HG02642 (cell line): ENCODE results near the gene MET.
"Not testable (repeated sequence)": the region's sequence is repeated elsewhere in the genome, so short reads cannot be mapped to it uniquely, and the experiment has no call there.

Experiments used
- ATAC-seq: cut with Tn5 transposase; IDR thresholded peaks from one replicate; pipeline ENCODE4 v1.9.1; 2021; ENCODE audit warnings: mild to moderate bottlenecking; ENCODE audit not compliant: unreplicated experiment, poor library complexity

The MET gene

DNA sequence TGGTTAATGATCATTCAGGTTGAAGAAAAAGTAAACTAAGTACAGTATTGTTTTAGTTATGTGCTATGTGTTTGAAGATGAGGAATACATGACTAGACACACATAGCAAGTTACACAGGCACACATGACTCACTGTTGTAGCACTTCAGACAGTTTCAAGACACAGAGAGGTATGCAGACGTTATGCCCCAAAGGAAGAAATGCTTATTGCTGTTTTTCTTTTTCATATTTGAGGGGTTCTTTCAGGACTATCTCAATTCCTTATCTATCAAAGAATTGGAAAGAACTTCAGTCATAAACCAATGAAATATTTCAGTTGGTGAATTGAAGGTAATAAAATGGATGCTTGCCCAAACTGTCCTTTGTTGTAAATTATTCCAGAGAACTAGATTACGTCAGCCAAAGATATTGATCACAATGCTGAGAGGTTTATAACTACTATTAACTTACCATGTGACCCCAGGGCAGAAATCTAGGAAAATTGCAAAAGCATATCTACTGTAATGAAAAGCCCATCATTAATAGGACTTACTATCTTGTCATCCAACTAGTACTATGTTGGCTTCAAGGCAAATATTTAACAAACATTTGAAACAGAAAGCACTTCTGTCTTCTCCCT lies 129.2 kb downstream of the MET start:
- no peak for ATAC-seq

DNA sequence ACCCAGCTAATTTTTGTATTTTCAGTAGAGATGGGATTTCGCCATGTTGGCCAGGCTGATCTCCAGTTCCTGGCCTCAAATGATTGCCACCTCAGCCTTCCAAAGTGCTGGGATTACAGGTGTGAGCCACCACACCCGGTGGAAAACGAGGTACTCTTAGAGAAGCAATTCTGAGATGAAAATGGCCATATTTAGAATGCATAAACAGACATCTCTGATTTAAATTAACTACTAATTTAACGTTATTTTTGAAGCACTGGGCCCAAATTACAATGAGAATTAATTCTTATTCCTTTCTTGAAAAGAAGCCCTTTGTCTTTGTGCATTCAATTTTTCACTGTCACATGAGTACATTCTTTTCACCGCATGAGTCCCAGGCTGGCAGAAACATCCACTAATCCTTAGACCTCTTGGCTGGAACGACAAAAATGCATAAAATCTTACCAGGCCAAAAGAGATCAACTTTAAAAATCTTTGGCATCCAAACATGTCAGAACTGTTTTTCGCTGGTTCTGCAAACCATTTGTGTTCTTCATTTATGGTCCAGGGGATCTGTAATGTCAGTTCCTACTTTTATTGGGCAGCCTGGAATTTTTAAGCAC lies 130.2 kb downstream of the MET start:
- ATAC-seq: no peak

DNA sequence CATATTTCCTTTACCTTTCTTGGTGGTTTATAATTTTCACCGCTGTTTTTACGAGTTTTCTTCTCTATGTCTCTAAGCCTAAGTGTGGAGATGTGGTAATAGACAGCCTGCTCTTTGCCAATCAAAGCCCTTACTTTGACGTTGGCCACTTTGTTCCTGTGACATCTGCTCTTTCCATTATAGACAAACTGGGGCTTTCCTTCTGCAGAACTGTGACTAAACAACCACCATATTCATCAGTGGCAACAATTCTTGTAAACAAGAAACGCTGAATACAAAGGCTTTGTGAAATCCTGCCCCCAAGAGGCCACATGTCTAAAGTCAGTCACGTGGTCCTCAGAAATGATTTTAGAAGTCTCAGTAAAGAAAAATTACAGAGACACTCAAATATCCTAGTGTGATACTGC lies 130.8 kb downstream of the MET start:
- ATAC-seq: no peak

DNA sequence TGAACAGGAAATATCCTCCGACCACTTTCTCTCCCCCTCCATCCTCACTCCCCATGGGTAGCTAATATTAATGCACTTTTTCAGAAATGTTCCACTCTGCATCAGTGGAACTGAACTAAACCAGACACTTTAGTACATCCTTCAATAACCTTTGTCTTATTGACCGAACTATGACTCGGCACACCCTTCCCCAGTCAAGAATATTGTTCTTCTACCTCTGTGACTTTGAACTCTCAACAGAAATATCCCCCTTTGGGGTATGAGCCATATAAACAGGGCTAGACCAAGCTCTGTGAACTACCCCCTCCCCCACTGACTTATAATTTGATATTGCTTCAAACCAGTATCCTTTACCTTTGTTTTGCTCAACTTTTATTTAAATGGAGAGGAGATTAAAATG lies 132.5 kb downstream of the MET start:
- ATAC-seq: no peak

DNA sequence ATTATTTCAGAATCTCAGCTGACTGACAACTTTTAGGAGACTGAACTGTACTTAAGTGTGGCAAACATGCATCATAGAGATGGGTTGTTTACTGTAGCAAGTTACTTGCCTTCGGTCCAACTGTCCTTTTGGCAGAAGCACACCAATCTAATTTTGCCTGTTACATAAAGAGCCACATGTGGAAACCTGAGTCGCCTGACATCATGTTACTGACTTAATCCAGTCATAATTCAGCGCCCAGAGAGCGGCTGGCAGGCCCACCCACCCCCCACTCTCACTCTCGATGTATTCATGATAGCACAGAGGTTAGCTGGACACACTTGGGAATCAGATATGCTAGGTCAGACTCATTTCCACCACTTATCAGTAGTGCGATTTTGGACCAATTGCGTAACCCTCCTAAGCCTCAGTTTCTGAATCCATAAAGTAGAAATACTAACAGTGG lies 133.1 kb downstream of the MET start:
- no peak for ATAC-seq

DNA sequence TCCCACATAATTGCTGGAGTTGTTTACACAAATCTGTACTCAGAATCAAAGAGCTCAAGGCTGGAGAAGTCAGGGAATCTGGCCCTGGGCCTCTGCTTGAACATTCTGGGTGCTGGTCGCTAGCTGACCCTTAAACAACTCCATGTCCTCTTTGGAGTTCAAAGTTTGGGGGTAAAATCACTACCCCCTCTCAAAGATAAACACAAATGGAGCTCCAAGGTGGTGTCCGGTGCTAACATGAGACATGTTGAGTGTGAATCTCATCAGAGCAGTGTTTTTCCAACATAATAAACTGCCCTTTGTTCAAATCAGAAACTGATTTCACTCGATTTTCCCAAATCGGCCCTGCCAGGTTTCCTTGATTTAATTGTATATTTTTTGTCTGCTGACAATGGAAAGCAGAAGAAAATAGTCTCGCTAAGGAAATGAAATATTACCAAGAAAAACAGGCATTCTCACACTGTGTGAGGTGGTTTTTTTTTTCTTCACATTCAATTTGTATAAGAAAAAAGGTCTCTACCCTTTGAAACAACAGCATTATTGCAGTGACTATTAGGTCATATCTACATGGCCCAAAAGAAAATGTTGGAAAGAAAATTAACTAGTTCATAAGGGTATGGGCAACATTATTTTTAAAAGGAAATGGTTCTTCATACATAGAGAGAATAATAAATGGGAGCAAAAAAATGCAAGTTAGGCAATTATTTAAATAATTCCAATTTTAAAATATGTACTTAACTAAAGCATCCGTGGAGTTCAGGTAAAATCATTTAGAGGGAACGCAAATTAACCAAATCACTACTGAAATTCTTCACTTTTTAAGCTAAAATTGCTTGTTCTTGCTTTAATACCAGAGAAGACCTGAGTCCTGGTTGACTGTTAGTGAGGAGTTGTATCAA lies 134.3 kb downstream of the MET start:
- no peak for ATAC-seq

DNA sequence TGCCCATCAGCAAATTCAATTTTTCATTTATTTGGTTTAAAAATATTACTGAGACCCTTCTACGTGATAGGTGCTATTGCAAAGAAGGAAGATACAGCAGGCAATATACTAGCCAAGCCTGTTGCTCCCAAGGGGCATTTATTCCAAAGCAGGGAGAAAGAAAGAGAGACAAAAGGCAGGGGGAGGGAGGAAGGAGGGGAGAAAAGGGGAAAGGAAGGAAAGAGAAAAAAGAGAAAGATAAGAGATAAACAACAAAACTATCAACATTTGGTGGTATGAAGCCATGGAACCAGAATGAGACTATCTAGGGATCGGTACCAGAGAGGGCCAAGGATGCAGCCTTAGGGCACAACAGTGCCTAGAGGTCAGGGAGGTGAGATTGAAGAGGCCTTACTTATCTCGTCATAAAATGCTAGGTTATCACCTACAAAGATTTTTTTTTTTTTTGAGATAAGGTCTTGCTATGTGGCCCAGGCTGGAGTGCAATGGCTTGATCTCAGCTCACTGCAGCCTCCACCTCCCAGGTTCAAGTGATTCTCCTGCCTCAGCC lies 135.1 kb downstream of the MET start:
- ATAC-seq: no peak

DNA sequence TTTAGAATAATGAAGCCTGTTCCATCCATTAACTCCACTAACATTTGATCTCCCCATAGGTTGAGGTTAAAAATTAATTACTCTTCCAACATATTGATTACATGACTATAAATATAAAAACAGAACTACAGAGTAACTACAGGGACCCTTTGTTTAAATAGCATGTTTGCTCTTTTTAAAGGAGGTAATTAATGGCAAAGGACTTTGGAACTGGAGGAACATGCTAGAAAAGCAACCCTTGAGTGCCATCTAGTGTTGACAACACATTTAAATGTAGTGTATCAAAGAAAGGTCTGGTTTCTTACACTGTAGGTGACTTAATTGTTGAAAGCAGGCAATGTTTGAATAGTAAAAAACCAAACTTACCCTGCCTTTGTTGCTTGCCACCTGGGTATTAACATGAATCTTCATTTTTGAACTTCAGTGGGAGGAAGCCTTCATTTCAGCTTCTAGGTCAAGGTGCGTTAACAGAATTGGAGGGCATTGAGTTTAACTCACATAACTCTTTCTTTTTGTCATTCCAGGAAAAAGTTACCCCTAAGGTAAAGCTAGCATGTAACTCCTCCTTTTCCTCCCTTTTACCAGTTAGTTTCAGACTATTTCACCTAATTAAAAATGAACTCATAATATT lies 137.8 kb downstream of the MET start:
- peak; percentile 64 for ATAC-seq

DNA sequence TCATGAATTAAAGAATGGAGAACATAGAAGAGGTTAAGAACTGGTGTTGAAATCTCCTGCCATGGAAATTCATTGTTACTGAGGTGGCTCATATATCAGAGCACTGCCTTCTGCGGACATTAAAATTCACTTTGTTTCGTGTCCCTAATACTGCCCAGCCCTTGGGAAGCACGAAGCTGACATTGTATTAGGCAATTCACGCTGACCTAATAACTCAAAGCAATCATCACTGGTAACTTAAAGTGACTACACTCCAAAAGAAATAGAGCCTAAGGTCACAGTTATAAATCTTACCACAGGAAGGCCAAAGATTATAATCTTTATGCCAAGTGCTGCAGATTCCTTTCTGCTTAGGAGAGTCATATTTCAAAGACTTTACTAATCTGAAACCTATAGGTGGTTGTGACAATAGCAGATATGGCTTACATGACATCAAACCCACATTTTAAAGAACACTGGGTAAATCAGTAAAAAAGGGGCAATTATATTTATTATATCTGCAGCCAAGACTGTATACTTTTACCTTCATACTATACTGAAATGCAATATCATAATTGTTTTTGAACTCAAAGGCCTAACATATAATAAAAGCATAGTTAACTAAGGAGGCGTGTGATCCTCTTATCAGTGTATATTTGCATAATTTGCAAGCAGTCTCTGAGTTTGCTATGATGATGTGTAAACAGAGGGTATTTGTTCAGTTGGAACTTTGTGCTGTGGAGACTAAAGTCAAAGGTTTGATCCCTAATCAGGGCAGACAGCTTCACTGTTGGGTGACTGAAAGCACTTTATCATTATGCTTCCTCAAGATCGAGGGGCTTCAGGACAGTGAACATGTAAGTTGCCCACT lies 138.5 kb downstream of the MET start:
- no peak for ATAC-seq

DNA sequence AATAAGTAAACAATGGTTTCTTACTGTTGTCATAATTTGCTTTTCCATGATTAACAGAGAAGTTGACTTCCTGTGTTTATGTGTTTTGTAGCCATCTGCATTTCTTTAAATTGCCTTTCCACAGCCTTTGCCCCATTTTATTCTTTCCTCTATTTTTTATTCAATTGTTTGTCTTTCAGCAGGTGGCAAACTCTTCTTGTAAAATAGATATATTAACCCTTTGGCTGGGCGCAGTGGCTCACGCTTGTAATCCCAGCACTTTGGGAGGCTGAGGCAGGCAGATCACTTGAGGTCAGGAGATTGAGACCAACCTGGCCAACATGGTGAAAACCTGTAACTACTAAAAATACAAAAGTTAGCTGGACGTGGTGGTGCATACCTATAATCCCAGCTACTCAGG lies 139.8 kb downstream of the MET start:
- no peak for ATAC-seq

DNA sequence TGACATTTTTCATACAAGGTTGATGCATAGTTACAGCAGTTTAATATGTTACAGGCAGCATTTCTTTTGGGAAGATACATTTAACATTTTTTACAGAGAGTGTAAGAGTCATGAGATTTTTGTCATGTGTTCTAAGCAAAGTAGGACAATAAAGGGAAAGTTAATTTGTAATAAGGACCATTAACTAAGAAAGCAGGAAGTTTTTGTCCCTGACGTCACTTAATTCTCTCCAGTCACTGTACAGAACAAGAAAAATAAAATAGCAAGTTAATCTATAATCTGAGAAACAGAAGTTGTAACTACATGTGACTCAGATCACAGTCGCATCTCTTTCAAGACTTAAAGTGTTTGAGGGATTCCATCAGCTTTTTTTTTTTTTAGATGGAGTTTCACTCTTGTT lies 140.9 kb downstream of the MET start:
- ATAC-seq: no peak

DNA sequence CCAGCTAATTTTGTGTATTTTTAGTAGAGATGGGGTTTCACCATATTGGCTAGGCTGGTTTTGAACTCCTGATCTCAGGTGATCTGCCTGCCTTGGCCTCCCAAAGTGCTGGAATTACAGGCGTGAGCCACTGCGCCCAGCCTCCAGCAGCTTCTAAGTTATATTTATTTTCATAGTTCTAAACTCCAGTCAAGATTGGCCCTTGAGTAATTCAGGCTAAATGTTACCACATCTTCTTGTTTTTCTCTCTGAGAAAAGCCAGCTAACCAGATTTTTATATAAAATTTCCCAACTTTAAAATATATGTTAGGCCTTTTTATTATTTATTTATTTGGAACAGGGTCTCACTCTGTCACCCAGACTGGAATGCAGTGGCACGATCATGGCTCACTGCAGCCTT lies 141.4 kb downstream of the MET start:
- not testable (repeated sequence) for ATAC-seq

DNA sequence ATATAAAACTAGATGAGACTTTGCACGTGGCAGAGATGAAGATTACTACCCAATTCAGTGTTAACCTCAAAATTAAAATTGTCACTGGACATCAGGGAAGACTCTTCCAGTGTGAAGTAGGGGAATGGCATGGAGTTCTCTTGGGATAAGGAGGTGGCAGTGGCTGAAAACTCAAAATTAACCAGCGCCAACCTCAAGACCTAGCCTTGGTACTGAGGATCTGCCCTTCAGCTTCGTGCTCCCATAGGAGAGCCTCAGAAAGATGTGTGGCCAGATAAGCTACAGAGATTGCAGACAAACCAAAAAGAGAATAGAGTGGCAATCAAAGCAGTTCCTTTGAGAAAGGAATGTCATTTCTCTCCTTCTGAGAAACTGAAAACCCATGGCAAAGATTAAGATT lies 143.0 kb downstream of the MET start:
- no peak for ATAC-seq

DNA sequence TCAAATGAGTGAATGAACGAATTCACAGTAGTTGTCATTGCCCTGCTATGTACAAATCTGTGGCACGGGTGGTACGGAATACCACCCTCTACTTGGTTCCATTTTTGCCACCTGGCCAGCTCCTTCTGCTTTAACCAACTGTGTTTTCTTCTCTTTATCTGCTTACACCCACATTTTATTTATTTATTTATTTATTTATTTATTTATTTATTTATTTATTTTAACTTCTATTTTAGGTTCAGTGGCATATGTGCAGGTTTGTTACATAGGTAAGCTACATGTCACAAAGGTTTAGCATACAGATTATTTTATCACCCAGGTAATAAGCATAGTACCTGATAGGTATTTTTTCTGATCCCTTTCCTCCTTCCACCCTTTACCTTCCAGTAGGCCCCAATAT lies 148.2 kb downstream of the MET start:
- no peak for ATAC-seq

DNA sequence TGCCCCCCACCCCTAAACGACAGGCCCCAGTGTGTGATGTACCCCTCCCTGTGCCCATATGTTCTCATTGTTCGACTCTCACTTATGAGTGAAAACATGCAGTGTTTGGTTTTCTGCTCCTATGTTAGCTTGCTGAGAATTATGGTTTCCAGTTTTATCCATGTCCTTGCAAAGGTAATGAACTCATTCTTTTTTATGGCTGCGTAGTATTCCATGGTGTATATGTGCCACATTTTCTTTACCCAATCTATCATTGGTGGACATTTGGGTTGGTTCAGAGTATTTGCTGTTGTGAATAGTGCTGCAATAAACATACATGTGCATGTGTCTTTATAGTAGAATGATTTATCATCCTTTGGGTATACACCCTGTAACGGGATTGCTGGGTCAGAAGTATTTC lies 149.7 kb downstream of the MET start:
- ATAC-seq: not testable (repeated sequence)

DNA sequence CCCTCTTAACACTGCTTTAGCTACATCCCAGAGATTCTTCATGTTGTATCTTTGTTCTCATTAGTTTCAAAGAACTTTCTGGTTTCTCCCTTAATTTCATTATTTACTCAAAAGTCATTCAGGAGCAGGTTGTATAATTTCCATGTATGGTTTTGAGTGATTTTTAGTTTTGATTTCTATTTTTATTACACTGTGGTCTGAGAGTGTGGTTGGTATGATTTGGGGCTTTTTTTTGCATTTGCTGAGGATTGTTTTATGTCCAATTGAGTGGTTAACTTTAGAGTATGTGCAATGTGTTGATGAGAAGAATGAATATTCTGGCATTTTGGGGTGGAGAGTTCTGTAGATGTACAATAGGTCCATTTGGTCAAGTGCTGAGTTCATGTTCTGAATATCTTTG lies 152.5 kb downstream of the MET start:
- ATAC-seq: no peak

DNA sequence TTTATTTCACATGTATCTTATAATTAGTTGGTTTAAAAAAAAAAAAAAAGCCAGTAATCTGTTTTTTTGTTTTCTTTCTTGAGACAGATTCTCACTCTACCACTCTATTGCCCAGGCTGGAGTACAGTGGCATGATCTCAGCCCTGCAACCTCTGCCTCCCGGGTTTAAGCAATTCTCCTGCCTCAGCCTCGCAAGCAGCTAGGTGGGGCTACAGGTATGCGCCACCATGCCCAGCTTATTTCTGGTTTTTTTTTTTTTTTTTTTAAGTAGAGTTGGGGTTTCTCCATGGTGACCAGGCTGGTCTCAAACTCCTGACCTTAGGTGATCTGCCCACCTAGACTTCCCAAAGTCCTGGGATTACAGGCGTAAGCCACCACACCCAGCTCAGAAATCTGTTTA lies 156.3 kb downstream of the MET start:
- no peak for ATAC-seq

DNA sequence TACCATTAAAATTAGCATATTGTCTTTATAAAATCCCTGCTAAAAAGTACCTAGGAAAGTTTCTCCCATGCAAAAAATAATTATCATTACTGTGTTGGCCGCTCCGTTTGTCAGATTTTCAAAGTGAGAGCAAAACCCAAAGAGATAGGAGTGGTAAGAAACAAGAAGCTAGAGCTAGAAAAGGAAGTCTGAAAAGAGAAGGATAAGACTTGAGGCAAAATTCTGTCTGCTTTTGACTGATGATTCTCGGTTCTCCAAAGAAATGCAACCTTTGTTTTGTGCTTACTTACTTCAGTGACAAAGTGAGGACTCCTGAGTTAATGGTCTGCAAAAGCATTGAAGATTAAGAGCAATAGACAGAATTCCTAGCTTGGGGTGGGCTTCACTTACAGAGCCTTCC lies 157.0 kb downstream of the MET start:
- no peak for ATAC-seq

DNA sequence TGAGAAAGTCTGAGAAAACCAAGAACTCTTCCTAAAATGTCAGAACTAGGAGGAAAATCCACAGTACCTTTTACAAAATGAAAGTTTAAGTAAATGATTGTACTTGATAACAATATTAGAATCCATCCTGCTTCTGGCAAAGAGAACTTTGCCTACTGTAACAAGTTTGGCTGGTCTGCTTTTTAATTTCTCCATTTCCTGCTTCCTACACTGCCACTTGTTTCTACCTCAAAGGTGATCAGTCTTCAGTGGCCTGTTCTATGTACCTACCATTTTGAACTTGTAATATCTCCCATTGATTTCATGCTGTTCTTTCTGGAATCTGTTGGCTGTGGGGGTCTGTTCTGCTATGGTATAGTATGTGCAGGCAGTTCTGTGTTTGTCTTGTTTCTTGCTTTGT lies 157.5 kb downstream of the MET start:
- no peak for ATAC-seq

DNA sequence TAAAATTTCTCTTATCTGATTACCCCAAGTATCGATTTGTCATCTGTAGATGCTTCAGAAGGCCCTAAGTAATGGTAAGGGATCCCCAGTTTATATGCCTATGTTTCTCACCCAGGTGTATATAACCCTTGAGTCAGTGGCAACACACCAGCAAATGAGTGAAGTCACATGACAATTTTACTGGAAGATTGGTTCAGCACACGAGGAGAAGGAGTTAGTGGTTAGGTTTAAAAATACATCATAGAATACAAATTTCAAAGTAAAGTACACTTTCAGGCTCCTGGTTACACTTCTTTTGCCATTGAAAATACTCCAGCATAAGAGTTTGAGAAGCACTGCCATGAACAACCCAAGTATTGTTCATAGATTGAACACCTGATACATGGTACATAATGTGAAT lies 160.7 kb downstream of the MET start:
- ATAC-seq: no peak
